Motor neuron (in vitro differentiated cells): Measurements from ENCODE around the gene GABRR1. TPM values are rescaled to one million over a fixed set of nuclear protein-coding genes. Genes with fewer than 3 reads are reported as not detected.
"Not testable (repeated sequence)": the region's sequence is repeated elsewhere in the genome, so short reads cannot be mapped to it uniquely, and the experiment has no call there.

ENCODE experiments used
- ATAC-seq, 8 experiments: fragments of 200-7000 bp; cut with Tn5 transposase; replicated peaks in 6 of 8; 2 replicates each; pipeline ENCODE4 v1.8.0; 2021; ENCODE audit warnings: mild to moderate bottlenecking in 8 of 8, moderate library complexity in 8 of 8
- H3K27ac ChIP-seq, 2 donors: fragments of 250-450 bp; sonication (Bioruptor Pico); 2 replicates each; pipeline ENCODE4 v1.9.0; 2021; ENCODE audit warnings: antibody characterized with exemption in 2 of 2, mild to moderate bottlenecking in 2 of 2, moderate library complexity in 1 of 2
- H3K4me1 ChIP-seq, 2 donors: fragments of 250-450 bp; sonication (Bioruptor Pico); replicated peaks in 1 of 2; 2 replicates each; pipeline ENCODE4 v1.6.1; 2021; ENCODE audit warnings: antibody characterized with exemption in 2 of 2, mild to moderate bottlenecking in 2 of 2, moderate library complexity in 1 of 2
- H3K4me3 ChIP-seq, 5 donors: fragments of 250-450 bp; sonication (Bioruptor Pico); 2 replicates each; pipeline ENCODE4 v1.9.0; 2021; ENCODE audit warnings: antibody characterized with exemption in 5 of 5, mild to moderate bottlenecking in 5 of 5, moderate library complexity in 4 of 5
- WGBS, 10 experiments: fragments of 450-650 bp; shearing (Covaris generic); methylation state at CpG; one replicate each; pipeline ENCODE4 v1.0.0; 2022; 5-methylcytosine and 5-hydroxymethylcytosine counted together
- in situ Hi-C, 9 experiments: fragments of 400-800 bp; cut with MboI; loops; one replicate each; pipeline ENCODE4 v1.15.0; 2021; ENCODE audit warnings: low sequenced_read_pairs in 9 of 9, low pct_unique_long_range_greater_than_20kb in 2 of 9; ENCODE audit not compliant: unreplicated experiment in 9 of 9
- total RNA-seq, 8 experiments: library from RNA; unstranded; fragments of 300-600 nt; gene quantifications; 2 replicates each; pipeline versions ENCODE4 v1.2.3 to v1.2.4, GENCODE V29; 2022

Gene GABRR1
- total RNA-seq, 8 experiments from 2014 or later, result 0.21 to 3.2 (median 1.5) TPM; not detected in 3

DNA sequence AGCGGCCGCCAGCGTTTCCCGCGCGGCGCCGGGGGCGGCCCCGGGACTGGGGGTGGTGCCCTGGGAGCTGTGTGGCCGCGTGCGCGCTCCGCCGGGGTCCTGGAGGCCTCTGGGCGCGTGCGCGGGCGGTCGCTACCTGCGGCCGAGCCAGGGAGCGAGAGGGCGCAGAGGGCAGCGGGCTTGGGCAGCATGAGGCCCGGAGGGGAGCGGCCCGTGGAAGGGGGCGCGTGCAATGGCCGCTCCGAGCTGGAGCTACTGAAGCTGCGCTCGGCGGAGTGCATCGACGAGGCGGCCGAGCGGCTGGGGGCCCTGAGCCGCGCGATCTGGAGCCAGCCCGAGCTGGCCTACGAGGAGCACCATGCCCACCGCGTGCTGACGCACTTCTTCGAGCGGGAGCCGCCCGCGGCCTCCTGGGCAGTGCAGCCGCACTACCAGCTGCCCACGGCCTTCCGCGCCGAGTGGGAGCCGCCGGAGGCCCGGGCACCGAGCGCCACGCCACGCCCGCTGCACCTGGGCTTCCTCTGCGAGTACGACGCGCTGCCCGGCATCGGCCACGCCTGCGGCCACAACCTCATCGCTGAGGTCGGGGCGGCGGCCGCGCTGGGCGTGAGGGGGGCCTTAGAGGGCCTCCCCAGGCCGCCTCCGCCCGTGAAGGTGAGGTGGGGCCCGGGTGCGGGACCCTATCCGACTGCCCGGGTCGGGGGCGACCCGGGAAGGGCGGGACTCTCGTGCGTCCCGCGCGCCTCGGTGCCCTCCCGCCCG, 71.0 kb downstream of the GABRR1 start, which contains the start of gene PM20D2:
Gene PM20D2 (plus strand): TSS at position 100 of the 762 bp plus-strand sequence. CDS start 90 bp downstream, at position 190.
- WGBS, 10 experiments, result 2 to 7% methylated on average over 3 to 27 of the region's 102 CpGs; no CpG with 5 or more reads in 8 of the 10 experiments
- Histone ChIP-seq H3K27ac (peak within 1 kb of the TSS; percentile 48 to 63), H3K4me3 (peak within 1 kb of the TSS; percentile 41 to 67 (median 51)), H3K4me1 (peaks cover 0 to 3% of the 10 kb centered on the region in 2 donors)
- ATAC-seq, result peak; percentile 62 to 88 (median 88)
- in situ Hi-C loops, result no loop called here

DNA sequence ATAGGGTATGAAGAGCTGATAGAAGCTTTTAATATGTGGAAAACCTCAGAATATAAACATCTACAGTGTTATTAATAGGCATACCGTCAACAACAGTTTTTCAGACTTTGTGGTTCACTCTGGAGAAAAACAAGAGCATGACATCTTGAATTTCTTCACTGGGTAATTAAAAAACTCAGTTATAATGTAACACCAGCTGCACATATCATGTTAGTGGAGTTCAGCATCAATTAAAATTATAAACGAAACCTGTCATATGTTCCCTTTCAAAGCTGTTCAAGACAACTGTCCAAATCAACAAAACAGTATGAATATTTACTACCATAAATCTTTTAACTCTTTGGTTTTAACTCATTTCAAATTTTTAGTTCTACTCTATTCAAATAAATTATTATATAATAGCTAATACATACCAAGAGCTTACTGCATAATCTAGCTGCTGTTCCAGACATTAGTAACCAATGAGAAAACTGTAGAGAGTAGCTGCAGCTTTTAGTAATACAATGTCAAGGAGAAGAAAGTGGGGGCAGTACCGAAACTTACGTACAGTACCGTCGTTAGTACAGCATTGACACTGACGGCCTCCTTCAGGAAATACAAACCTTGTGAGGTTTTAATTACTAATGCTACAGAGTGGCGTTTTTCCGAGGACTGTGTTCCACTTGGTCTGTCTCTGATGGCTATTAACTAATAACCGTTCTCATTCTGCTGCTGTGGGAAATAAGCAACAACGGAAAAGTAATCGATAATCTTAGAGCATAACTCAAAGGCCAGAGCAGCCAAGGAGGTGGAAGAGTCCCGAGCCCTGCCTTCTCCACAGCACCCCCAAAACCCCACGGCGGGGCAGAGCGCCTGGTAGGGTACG, 71.8 kb downstream of the GABRR1 start:
- in situ Hi-C loops, result no loop called here
- ATAC-seq, result no peak
- 2 to 92% (median 25%) methylated on average over 2 to 11 of the region's 17 CpGs; no CpG with 5 or more reads in 1 of the 10 experiments for WGBS, 10 experiments
- H3K4me3 ChIP-seq, result peak overlapping the region; percentile 41 to 67 (median 51)
- peaks cover 0 to 3% of the 10 kb centered on the region in 2 donors for H3K4me1 ChIP-seq
- H3K27ac ChIP-seq, result peak overlapping the region; percentile 48 to 63

DNA sequence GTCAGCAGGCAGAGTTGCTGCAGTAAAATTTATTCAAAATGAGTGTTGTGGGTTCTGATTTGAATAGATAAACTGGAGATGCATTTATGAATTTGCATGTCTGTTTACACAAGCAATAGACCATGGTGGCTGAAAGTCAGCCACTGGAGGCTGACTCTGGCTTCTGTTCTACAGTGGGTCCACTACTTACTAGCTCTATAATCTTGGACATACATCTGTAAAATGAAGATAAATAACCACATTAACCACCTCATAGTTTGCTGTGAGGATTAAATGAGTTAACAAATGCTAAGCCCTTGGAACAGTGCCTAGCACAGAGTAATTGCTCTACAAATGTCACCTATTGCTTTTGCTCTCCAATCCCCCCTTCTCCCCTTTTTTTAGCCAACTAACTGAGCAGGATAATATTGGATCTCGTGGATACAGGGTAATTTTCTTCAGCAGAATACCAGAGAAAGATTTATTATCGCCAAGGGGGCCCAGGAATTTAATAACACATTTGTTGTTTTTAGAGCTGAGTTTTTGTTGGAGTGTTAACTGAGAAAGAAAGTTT, 72.7 kb downstream of the GABRR1 start:
- Histone ChIP-seq H3K4me1 (peaks cover 0 to 3% of the 10 kb centered on the region in 2 donors), H3K27ac (no peak overlapping the region), H3K4me3 (no peak overlapping the region)
- in situ Hi-C loops, result no loop called here
- 33 to 74% (median 58%) methylated on average over 1 to 2 of the region's 2 CpGs; no CpG with 5 or more reads in 4 of the 10 experiments for WGBS, 10 experiments
- peak in 3 of 8 experiments; percentile 30 to 81 (median 57) for ATAC-seq

DNA sequence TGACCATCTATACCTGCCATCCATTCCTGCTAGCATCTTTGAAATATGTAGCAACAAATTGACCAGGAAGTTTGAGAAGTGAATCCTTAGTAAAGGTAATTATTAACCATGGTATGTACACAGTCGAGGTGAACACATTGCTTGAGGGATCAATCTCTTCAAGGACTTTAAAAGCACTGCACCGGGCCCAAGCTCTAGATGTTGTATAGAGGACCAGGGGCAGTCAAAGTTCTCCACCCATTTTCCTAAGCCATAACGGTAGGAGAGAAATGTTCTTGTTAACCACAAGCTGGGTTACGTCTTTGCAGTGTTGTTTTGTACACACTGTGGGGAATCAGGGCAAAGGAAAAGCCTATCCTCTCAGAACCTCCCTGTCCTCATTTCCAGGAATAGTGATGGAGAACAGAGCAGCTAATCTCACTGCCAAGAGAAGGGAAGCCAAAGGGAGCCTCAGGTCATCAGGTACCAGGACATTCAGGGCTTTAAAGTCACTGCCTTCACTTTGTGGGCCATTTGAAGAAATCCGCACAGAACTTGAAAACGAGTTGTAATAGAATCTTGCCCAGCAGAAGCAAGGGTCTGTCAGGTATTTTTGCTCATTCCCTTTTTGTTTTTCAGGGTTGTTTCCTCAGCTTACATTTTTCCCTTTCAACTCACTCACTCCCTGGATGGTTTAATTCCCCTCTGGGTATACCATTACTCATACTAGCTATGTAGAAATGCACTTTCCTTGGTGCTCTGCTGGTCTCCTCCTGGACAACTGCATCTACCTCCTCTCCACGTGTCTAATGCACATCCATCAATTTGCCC, 76.6 kb downstream of the GABRR1 start:
- 17 to 84% (median 62%) methylated on average over 1 to 7 of the region's 7 CpGs for WGBS, 10 experiments

DNA sequence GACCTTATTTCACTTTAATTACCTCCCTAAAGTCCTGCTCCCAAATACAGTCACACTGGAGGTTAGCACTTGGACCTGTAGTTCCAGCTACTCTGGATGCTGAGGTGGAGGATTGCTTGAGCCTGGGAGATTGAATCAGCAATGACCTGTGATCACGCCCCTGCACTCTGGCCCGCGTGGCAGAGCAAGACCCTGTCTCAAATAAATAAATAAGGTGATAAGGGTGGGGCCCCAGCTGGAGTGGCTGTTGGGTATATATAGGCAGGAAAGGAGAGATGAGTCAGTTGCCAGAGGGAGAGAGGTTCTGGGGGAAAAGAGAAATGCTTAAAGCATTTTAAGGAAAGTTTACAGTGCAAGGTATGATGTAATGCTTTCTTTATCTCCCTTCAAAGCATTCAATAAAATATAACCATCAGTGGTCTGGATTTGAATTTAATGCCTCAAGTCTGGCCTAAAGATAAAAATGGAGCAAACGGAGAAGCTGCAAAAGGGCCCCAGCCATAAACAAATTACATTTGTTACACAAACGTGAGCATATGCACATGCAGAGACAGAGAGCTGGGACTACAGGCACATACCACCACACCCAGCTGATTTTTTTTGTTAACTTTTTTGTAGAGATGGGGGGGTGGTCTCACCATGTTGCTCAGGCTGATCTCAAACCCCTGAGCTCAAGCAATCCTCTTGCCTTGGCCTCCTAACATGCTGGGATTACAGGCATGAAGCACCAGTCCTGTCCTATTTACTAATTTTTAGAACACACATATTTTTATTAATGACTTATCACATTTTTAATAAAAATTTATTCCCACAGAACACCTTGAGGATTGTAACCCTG, 77.4 kb downstream of the GABRR1 start:
- no peak overlapping the region for H3K27ac ChIP-seq
- H3K4me1 ChIP-seq, result no peaks in the 10 kb centered on the region
- in situ Hi-C loops, result no loop called here
- ATAC-seq, result peak; percentile 7 to 94 (median 82)
- no peak overlapping the region for H3K4me3 ChIP-seq
- 0 to 100% (median 50%) methylated on average over 1 to 5 of the region's 5 CpGs; no CpG with 5 or more reads in 1 of the 10 experiments for WGBS, 10 experiments

More for the DNA sequence above, 76.6 kb downstream of the GABRR1 start:
- Histone ChIP-seq H3K4me3 (no peak overlapping the region), H3K4me1 (no peaks in the 10 kb centered on the region), H3K27ac (no peak overlapping the region)
- in situ Hi-C loops, result no loop called here
- peak in 1 of 8 experiments; percentile 21 for ATAC-seq

DNA sequence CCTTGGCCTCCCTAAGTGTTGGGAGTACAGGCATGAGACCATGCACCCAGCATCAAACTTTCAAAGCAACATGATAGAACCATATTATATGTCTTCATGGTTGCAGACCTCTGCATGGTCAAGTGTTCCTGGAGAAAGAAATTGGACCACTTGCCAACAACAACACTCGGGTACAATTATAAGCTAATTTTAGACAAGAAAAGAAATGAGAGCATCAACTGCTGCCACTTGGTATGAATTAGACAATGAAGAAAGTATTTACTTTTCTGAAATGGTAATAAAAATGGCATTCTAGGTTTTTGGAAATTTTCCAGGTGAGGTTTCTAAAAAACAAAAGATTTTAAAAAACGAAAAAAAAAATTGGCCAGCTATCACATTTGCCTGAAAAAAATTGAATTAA, 79.0 kb downstream of the GABRR1 start:
- in situ Hi-C loops, result no loop called here
- no peak overlapping the region for H3K27ac ChIP-seq
- no peak for ATAC-seq
- H3K4me3 ChIP-seq, result no peak overlapping the region
- no peaks in the 10 kb centered on the region for H3K4me1 ChIP-seq
- WGBS, 10 experiments, result 5 to 100% (median 91%) methylated on average over 1 to 2 of the region's 2 CpGs; no CpG with 5 or more reads in 1 of the 10 experiments

DNA sequence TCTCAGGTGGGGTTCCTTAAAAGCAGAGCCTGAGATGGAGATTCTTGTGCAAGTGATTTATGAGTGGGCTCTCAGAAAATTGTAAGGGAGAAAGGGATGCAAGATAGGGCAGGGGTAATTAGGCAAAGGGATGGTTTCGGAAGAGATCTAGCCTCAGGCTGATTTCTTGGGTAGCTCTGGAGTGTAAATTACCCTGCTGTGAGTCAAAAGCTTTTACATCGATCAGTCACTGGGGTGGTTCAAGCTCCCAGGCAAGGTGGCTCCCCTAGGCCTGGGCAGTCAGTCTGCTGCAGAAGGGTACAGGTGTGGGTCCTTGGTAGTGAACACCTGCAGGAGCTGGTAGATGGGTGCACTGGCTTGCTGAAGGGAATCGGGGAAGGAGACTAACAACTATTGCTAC, 82.4 kb downstream of the GABRR1 start:
- in situ Hi-C loops, result no loop called here
- WGBS, 10 experiments, result 20 to 83% (median 50%) methylated on average over 1 to 3 of the region's 3 CpGs; no CpG with 5 or more reads in 5 of the 10 experiments
- Histone ChIP-seq H3K27ac (no peak overlapping the region), H3K4me1 (no peaks in the 10 kb centered on the region), H3K4me3 (no peak overlapping the region)
- peak in 1 of 8 experiments; percentile 38 for ATAC-seq

DNA sequence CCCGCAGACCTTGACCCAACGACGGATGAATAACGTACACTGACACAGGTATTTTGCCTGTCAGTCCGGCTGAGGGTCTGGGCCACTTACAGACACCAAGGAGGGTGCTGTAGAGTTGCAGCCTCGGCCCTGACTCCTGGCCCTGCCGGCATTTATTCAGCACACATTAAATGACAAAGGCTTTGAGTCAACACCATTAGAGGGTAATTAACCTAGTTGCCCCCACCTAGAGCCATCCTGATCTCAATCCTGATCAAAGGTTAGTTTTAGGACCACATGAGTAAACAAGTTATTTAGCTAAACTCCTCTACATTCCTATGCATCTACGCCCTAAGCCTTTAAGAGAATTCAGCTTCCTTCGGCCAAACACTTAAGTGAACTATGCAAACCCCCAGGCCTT, 83.2 kb downstream of the GABRR1 start:
- Histone ChIP-seq H3K27ac (no peak overlapping the region), H3K4me3 (no peak overlapping the region), H3K4me1 (no peaks in the 10 kb centered on the region)
- in situ Hi-C loops, result no loop called here
- ATAC-seq, result no peak
- WGBS, 10 experiments, result 37 to 92% (median 61%) methylated on average over 2 to 8 of the region's 9 CpGs; no CpG with 5 or more reads in 5 of the 10 experiments

DNA sequence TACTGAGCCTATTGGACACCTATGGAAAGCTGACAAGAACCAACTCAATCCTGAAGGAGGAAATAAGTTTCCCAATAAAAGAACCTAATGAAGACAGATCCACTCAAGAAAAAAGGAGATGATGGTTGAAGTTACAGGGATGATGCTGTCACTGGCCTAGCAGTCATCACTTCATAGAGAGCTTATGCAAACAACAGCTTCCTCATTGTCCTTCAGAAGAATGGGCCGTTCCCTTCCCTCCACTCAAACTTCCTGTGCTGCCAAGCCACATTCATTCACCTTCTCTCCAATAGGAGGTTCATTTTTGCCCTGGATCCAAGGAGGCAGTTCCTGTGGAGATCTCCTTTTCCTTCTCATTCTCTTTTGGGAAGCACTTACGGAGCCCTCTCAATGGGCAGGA, 85.1 kb downstream of the GABRR1 start:
- in situ Hi-C loops, result no loop called here
- WGBS, 10 experiments, result 70 to 100% (median 88%) methylated on average over 1 to 2 of the region's 2 CpGs; no CpG with 5 or more reads in 5 of the 10 experiments
- Histone ChIP-seq H3K27ac (no peak overlapping the region), H3K4me1 (no peaks in the 10 kb centered on the region), H3K4me3 (no peak overlapping the region)
- ATAC-seq, result no peak

DNA sequence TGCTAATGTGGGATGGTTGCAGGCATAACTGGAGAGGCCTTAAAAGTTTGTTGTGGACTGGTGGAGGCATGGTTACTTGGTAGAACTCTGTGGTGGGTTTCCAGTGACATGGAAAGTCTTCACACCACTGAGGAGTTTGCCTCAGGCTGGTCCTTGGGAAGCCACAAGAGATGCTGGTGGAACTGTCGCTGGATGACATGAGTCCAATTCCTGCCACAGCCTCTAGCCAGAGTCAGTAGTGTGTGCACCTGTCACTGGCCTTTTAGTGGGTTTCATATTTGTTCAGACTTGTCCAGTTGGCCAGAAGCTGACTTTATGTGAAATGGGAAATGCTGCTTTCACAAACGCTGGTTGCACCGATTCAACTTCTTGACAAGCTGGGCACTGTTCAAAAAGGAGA, 85.6 kb downstream of the GABRR1 start:
- no peak for ATAC-seq
- in situ Hi-C loops, result no loop called here
- 81 to 100% (median 94%) methylated on average over 1 to 3 of the region's 3 CpGs; no CpG with 5 or more reads in 2 of the 10 experiments for WGBS, 10 experiments

DNA sequence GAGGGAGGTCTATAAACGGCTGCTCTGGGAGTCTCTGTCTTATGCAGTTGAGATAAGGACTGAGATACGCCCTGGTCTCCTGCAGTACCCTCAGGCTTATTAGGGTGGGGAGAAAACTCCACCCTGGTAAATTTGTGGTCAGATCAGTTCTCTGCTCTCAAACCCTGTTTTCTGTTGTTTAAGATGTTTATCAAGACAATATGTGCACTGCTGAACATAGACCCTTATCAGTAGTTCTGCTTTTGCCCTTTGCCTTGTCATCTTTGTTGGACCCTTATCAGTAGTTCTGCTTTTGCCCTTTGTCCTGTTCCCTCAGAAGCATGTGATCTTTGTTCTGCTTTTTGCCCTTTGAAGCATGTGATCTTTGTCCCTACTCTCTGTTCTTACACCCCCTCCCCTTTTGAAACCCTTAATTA, 88.9 kb downstream of the GABRR1 start:
- not testable (repeated sequence) for H3K4me1 ChIP-seq, H3K4me3 ChIP-seq, H3K27ac ChIP-seq, ATAC-seq
- in situ Hi-C loops, result loop anchor here in 1 of 9 experiments (10.0 kb wide), 1 partner anchor 117 kb away; no protein-coding TSS in a partner anchor
- WGBS, 10 experiments, result 14 to 90% (median 78%) methylated on average over 1 to 2 of the region's 2 CpGs; no CpG with 5 or more reads in 6 of the 10 experiments

More for the DNA sequence above, 85.6 kb downstream of the GABRR1 start:
- H3K27ac ChIP-seq, result no peak overlapping the region
- no peaks in the 10 kb centered on the region for H3K4me1 ChIP-seq
- no peak overlapping the region for H3K4me3 ChIP-seq
